HG03095 (cell line): ENCODE measurements around the gene SSBP1.
A peak's percentile ranks its signal among the peaks of the same experiment; 100 is the strongest.
"Not testable (repeated sequence)": the region's sequence is repeated elsewhere in the genome, so short reads cannot be mapped to it uniquely, and the experiment has no call there.

Experiments used
- ATAC-seq: cut with Tn5 transposase; IDR thresholded peaks from one replicate; pipeline ENCODE4 v1.9.1; 2021; ENCODE audit warnings: moderate library complexity; ENCODE audit not compliant: unreplicated experiment

SSBP1 gene, protein sequence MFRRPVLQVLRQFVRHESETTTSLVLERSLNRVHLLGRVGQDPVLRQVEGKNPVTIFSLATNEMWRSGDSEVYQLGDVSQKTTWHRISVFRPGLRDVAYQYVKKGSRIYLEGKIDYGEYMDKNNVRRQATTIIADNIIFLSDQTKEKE

DNA sequence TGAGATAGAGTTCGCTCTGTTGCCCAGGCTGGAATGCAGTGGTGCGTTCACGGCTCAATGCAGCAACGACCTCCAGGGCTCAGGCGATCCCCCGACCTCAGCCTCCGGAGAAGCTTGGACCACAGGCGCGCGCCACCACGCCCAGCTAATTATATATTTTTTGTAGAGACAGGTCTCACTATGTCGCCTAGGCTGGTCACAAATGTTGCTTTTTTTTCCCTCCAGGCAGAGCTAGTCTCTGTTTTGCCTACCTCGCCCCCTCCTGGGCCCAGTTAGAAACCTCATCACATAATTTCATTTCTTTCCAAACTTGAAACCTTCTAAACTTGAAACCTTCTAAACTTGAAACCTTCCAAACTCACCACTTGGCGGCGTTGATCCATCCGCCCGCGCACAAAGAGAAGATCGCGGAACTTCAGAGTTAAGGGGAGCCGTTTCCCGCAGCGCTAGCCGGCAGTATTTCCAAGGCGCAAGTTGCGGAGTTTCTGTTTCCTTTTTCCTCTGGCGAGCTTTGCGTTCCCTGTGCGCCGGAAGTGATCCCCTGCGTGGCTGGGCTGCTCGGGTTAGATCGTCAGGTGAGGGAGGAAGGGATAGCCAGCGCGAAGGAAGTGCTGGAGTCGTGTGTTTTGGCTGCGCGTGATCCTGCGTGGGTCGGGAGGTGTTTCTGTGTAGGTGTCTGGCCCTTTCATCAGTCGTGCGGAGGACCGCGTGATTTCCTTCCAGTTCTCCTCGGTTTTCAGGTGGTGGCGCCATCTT is at the start of gene SSBP1:
Gene SSBP1, plus strand, starts transcription at position 523 of the 756 bp plus-strand sequence. CDS start 809 bp downstream, outside the sequence.
- ATAC-seq = peak; percentile 91

GRCh38 chr7:141689072-141689825 is 48.9 kb upstream of the SSBP1 start:
- not testable (repeated sequence) for ATAC-seq

GRCh38 chr7:141691540-141691939 is 46.6 kb upstream of the SSBP1 start:
- no peak for ATAC-seq

DNA sequence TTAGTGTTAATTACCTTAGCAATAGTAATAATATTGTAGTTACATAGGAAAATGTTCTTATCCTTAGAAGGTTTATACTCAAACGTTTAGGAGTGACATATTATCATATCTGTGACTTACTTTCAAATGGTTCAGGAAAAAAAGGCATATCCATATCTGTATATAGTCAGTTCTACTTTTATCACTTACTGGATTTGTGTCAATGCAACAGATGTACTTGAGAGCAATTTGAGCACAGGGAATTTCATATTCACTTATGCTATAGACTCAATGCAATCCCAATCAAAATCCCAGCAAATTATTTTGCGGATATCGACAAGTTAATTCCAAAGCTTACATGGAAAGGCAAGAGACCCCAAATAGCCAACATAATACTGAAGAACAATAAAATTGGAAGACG is 46.2 kb upstream of the SSBP1 start:
- ATAC-seq = no peak

DNA sequence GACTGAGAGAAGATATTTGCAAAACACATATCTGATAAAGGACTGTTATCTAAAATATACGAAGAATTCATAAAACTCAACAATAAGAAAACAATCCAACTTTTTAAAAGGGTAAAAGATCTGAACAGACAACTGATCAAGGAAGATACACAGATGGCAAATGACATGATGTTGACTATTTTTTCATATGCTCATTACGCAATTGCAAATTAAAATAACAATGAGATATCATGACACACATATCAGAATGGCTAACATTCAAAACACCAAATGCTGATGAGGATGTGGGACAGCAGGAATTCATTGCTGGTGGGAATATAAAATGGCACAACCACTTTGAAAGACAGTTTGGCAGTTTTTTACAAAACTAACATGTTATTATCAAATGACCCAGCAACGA is 45.1 kb upstream of the SSBP1 start:
- no peak for ATAC-seq

DNA sequence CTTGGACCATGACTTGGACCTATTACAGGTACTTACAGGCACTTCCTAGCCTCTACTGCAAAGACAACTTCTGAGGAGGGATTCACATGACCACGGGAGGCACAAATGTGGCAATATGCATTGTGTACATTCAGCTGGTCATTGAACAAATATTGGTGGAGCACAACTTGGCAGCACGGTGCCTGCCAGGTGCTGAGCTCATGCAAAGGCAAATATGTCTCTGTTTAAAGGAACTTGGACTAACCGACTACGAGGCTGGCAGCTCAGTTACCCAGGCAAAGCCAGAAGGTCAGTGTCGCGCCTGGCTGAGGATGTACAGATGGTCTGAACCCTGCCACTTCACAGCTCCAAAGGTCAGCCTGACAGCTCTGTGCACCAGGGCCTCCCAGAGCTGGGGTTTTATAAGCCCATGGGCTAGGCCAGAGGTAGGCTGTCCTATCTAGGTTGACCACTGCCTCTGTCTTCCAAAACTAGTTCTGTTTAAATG is 42.3 kb upstream of the SSBP1 start:
- no peak for ATAC-seq

- ATAC-seq = no peak
Measured at GRCh38 chr7:141696348-141696747, 41.8 kb upstream of the SSBP1 start.

- no peak for ATAC-seq
Measured at GRCh38 chr7:141697211-141697871, 40.8 kb upstream of the SSBP1 start.

GRCh38 chr7:141698247-141699015 is 39.7 kb upstream of the SSBP1 start:
- no peak for ATAC-seq

DNA sequence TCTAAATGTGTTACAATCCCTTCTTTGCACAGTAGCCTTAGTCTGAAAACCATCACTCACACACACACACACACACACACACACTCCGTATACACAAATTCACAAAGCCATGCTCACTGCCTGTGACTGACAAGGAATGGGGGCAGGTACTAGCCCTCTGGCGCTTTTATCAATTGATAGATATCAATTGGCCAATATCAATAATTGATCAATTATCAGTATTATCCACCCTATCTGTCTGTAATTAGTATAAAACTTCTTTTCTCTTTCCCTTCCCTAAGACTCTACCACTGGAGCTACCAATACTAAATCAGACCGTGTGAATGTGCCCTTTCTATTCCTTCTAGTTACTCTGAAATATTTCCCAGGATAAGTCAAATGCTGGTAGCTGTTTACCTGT is 38.3 kb upstream of the SSBP1 start:
- ATAC-seq = no peak

DNA sequence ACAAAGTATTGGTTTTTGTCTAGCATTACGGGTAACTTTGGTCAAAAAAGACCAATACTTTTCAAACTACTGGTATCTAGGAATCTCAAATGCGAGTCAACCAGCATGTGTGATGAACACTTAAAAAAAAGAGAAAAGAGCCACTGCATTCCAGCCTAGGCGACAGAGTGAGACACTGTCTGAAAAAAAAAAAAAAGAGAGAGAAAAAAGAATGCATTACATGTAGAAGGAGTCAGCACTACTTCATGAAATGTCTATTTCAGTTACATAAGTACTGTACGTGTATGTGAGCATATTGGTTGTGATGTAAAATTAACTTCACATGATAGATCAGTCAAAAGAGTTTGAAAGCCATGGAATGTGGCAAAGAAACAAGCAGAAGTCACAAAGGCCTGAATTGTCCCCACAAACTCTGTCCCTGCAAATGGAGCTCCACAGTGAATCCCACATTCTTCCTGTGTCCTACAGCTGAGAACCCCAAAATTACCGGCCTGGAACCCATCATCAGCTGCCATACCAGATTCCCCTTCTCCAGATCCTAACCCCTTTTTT is 37.8 kb upstream of the SSBP1 start:
- ATAC-seq = no peak

DNA sequence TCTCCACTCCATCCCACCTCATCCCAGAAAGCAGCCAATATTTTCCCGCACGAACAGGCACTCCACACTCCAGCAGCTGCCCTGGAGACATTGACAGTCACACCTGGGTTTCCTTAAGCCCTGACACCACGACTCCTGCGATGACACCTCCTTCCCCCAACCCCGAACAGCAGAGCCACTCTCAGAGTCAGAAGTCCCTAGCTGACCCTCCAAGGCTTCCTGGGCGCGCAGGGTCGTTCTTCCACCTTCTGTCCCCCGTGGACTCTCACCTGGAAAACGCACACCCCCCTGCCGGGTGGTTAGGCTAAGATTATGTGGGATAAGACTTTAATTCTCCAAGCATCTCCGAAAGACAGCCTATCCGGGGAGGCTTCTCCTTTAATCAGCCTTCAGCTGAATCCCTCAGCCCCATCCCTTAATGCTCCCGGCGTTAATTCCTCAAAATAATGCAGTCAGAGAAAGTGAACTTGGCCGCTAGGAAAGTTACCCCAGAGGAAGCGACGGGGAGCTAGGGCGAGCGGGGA is 37.2 kb upstream of the SSBP1 start:
- no peak for ATAC-seq

- peak; percentile 84 for ATAC-seq
Measured at GRCh38 chr7:141701489-141702046, 36.6 kb upstream of the SSBP1 start.

DNA sequence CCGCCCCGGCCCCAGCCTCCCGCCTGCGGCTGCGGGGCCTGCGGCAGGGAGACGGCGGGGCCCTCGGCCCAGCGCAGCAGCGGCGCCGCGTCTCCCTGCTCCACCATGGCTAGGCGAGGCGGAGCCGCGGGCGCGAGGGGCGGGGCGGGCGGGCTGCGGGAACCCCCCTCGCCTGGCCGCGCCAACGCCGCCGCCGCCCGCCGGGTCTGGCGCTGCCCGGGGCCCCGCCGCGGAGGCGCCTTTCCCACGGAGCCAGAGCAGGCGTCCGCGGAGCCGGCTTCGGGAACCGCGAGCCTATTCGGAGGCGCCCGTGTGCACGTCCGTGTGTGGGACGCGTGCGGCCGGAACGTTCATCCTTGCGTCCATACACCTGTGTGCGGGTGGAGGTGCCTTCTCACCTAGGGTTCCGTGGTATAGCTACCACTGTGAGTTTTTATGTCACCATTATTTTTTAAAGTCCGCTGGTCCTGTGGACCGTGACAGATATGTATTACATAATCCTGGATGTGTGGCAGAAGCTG is 36.1 kb upstream of the SSBP1 start, which contains the start of gene DENND11:
Gene DENND11, minus strand, starts transcription at position 120 of the 521 bp plus-strand sequence. Its CDS starts 13 bp downstream, at position 107.
- ATAC-seq = peak; percentile 68

- no peak for ATAC-seq
Measured at GRCh38 chr7:141702892-141703291, 35.3 kb upstream of the SSBP1 start.

- ATAC-seq = no peak
Measured at GRCh38 chr7:141704112-141704511, 34.0 kb upstream of the SSBP1 start.

DNA sequence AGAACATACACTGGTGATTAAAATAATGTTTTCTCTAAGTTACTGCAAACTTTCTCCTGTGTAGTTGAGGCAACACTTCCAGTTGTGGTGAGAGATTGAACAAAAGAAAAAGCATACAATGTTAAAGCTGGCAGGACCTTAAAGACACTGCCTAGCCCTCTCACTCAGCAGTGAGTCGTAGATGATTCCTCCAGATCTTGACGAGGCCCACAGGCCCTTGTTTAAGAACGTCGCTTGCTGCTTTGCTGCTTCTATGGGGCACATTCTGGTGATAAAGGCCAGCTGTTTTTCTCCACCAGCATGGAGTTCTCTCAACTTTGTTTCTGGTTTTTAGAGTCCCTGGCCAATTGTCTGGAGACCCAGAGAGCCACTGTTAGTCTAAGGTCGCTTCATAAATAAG is 33.4 kb upstream of the SSBP1 start:
- no peak for ATAC-seq

DNA sequence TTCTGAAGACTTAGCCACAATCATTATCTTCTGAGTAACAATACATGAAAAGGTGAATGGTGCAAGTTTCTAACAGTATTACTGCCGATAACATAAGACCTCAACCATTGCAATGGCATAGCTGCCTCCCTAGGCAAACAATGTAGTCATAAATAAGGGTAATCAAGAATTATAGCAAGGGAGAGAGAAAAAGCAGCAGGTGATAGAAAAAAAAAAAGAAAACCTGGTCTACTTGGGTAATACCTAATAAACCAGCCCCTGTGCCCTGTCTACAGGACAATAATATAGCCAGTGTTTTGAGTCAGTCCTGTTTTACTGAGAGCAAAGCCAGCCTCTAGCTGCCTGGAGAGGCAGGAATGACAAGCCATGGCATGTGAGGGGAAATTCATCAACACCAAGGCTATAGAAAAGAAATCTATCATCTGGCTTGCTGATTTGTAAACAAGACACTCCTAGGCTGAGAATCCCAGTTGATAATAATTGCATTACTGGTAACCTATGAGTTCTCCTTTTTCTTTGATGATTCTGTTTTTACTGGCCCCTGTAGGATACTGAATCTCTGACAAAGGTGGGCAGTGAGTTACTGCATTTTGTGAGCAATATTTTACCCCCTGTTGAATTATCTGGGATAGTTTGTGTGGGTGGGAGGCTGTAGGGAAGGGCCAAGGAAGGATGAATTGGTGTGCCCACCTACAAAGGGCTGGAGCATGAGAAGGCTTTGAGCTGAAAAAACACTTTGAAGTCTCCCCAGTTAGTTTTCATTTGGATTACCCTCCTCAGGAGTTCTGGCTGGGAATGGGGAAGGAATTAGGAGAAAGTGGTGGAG is 31.7 kb upstream of the SSBP1 start:
- no peak for ATAC-seq
